Spleen (tissue), 11 donors: ENCODE results near the gene PP2D1. TPM values are rescaled to one million over a fixed set of nuclear protein-coding genes. Genes with fewer than 3 reads are reported as not detected.
A peak's percentile ranks its signal among the peaks of the same experiment; 100 is the strongest.

Source experiments
- DNase-seq: peaks from one replicate; pipeline ENCODE4 v3.0.0-alpha.2; 2020
- H3K27ac ChIP-seq, 8 donors: fragments of 200-600 bp; sonication (generic) in 7 of 8; 1 replicate in 4 of 8; 2 replicates in 4 of 8; pipeline versions ENCODE4 v1.5.0 to v1.8.0; 2016 to 2021; ENCODE audit warnings: inconsistent platforms in 4 of 8, mild to moderate bottlenecking in 4 of 8, moderate library complexity in 1 of 8
- H3K27me3 ChIP-seq, 7 donors: fragments of 200-600 bp; sonication (generic) in 6 of 7; replicated peaks in 1 of 7; 1 replicate in 4 of 7; 2 replicates in 3 of 7; pipeline versions ENCODE4 v1.5.0 to v1.8.0; 2016 to 2021; ENCODE audit warnings: inconsistent platforms in 3 of 7, mild to moderate bottlenecking in 1 of 7
- H3K36me3 ChIP-seq, 6 donors: fragments of 200-600 bp; sonication (generic) in 5 of 6; 1 replicate in 4 of 6; 2 replicates in 2 of 6; pipeline versions ENCODE4 v1.5.0 to v1.8.0; 2016 to 2021; ENCODE audit warnings: inconsistent platforms in 2 of 6
- H3K4me1 ChIP-seq, 6 donors: fragments of 200-600 bp; sonication (generic) in 5 of 6; 1 replicate in 3 of 6; 2 replicates in 3 of 6; pipeline versions ENCODE4 v1.5.0 to v1.8.0; 2016 to 2021; ENCODE audit warnings: inconsistent platforms in 3 of 6
- H3K4me3 ChIP-seq, 8 donors: fragments of 200-600 bp; sonication (generic) in 7 of 8; 1 replicate in 4 of 8; 2 replicates in 4 of 8; pipeline versions ENCODE4 v1.5.0 to v1.8.0; 2016 to 2021; ENCODE audit warnings: inconsistent platforms in 4 of 8, mild to moderate bottlenecking in 4 of 8, moderate library complexity in 2 of 8
- H3K9me3 ChIP-seq, 8 donors: fragments of 200-600 bp; sonication (generic) in 7 of 8; 1 replicate in 4 of 8; 2 replicates in 4 of 8; pipeline versions ENCODE4 v1.5.0 to v1.8.0; 2016 to 2021; ENCODE audit warnings: inconsistent platforms in 4 of 8
- POLR2A ChIP-seq, 3 donors: fragments of 450-650 bp; IDR thresholded peaks; one replicate each; pipeline ENCODE4 v1.5.1; 2017; ENCODE audit warnings: antibody characterized with exemption in 3 of 3, mild to moderate bottlenecking in 1 of 3
- POLR2AphosphoS5 ChIP-seq, 3 donors: sonication (generic); formaldehyde crosslinking; IDR thresholded peaks; one replicate each; pipeline ENCODE4 v1.5.1; 2017; ENCODE audit warnings: antibody characterized with exemption in 3 of 3
- WGBS, 5 donors: extraction: QIAGEN DNeasy Blood & Tissue Kit in 3 of 5; methylation state at CpG; one replicate each; pipeline versions ENCODE4 v1.1.5 to v1.1.7; 2013 to 2018; 5-methylcytosine and 5-hydroxymethylcytosine counted together
- intact Hi-C: fragments of 100-400 bp; cut with DNase I; formaldehyde crosslinking; loops from one replicate; pipeline ENCODE4 v1.15.0; 2023; ENCODE audit warnings: low total_unique reads
- polyA plus RNA-seq, 3 donors: library from polyadenylated mRNA; stranded (reverse); fragments of 200-250 nt; gene quantifications; one replicate each; pipeline ENCODE4 v1.2.1, GENCODE V29; 2013
- total RNA-seq, 7 donors: library from RNA; depleted of rRNA in 3 of 7; stranded (reverse); fragments of >200 nt in 3 of 7; fragmentation: NEBNext Ultra II Directional in 4 of 7; extraction: Animal tissue kit (Norgen Biotek cat#: 25700) in 4 of 7; gene quantifications; one replicate each; pipeline versions ENCODE4 v1.1.0 to v1.2.1, GENCODE V29; 2016 to 2021
- TF ChIP-seq, protein P1 (sequence below), 11 experiments: fragments of 200-600 bp in 7 of 11; fragments of 450-650 bp in 4 of 11; sonication (generic) in 4 of 11; IDR thresholded peaks in 8 of 11; conservative IDR thresholded peaks in 3 of 11; 1 replicate in 7 of 11; 2 replicates in 4 of 11; pipeline versions ENCODE4 v1.4.0 to v1.8.0; 2016 to 2021; ENCODE audit warnings: antibody characterized with exemption in 11 of 11, inconsistent platforms in 4 of 11, mild to moderate bottlenecking in 1 of 11
- donor health status: healthy with polysubstance abuse.
- donor health status: DM: no; HTN: no; CAD: no; lungs with moderate emphysema.
- donor health status: DM: no; HTN: no; CAD: no.
- donor health status: Bipolar disorder and iron deficiency.
- donor health status: healthy.
- donor health status: DM: no; HTN: no; CAD: no.
- donor health status: DM: yes; HTN: yes; CAD: no.

PP2D1 gene
- total and polyA plus RNA-seq, 10 donors: not detected

DNA sequence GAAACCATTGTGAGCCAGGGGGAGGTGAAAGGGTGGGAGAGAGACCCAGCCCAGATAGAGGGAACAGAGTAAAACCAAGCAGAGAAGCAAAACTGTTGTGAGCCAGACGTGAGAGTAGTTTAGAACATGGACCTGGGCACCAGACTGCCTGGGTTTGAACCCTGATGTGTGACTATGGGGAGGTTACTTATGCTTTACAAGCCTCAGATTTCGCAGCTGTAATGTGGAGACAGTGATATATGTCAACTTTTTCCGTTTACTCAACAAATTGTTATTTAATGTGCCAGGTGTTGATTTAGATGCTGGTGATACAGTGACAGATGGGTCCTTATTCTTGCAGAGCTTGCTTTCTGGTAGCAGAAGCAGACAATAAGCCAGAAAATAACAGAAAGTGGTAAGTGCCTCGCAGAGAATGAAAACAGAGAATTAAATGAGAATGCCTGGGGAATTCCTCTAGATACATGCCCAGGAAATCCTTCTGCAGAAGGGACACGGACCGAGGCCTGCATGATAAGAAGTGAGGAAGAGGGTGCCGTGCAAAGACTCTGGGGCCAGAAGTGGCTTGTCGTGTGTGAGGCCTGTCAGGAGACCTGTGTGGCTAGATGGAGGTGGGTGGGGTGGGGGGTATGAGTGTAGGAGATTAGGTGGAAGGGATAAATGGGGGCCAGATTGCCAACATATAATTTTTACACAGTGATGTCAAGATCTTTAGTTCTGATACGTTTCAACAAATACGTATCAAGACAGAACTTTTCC, 43.1 kb upstream of the PP2D1 start:
- Histone ChIP-seq H3K4me1 (peaks cover 33 to 95% (median 58%) of the 10 kb centered on the region in 6 donors), H3K27me3 (no peaks in the 10 kb centered on the region), H3K27ac (peak overlapping the region in 7 of 8 donors; percentile 56 to 87 (median 79)), H3K9me3 (no peaks in the 10 kb centered on the region), H3K36me3 (no peaks in the 10 kb centered on the region), H3K4me3 (peak overlapping the region in 1 of 8 donors; percentile 37)
- no peak for TF ChIP-seq POLR2AphosphoS5 (IDR thresholded peaks at IDR 0.05)
- no peak for TF ChIP-seq POLR2A (IDR thresholded peaks at IDR 0.05)
- TF ChIP-seq, protein P1, sequence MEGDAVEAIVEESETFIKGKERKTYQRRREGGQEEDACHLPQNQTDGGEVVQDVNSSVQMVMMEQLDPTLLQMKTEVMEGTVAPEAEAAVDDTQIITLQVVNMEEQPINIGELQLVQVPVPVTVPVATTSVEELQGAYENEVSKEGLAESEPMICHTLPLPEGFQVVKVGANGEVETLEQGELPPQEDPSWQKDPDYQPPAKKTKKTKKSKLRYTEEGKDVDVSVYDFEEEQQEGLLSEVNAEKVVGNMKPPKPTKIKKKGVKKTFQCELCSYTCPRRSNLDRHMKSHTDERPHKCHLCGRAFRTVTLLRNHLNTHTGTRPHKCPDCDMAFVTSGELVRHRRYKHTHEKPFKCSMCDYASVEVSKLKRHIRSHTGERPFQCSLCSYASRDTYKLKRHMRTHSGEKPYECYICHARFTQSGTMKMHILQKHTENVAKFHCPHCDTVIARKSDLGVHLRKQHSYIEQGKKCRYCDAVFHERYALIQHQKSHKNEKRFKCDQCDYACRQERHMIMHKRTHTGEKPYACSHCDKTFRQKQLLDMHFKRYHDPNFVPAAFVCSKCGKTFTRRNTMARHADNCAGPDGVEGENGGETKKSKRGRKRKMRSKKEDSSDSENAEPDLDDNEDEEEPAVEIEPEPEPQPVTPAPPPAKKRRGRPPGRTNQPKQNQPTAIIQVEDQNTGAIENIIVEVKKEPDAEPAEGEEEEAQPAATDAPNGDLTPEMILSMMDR (IDR thresholded peaks at IDR 0.05 in 8 of 11, conservative IDR thresholded peaks at IDR 0.05 in 3 of 11): no peak
- intact Hi-C loops: no loop called here
- WGBS, 5 donors: 27 to 34% (median 30%) methylated on average over 10 of the region's 10 CpGs
- DNase-seq: no peak

DNA sequence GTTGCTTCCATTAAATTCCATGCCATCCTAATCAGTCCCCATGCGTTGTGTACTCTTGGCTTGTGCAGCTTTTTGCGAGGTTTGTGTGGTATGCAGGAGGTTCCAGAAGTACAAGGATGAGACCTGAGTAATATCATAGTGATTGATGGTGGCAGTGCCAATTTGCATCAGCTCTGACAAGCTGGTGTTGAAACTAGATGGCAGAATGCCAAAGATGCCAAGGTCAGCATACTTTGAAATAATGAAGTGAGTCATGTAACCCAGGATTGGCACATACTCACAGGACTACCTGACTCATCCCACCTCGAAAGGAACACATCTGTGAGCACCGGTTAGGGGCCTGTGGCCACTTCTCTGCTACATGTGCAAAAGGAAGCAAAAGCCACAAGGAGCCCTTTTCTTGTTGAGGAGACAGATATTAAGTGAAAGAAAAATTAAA, 42.5 kb upstream of the PP2D1 start:
- H3K4me3 ChIP-seq: peak overlapping the region in 1 of 8 donors; percentile 37
- no peaks in the 10 kb centered on the region for H3K27me3 ChIP-seq
- no peaks in the 10 kb centered on the region for H3K36me3 ChIP-seq
- no peaks in the 10 kb centered on the region for H3K9me3 ChIP-seq
- H3K27ac ChIP-seq: peak overlapping the region in 7 of 8 donors; percentile 56 to 87 (median 79)
- WGBS, 5 donors: 20 to 42% (median 29%) methylated on average over 4 of the region's 4 CpGs
- intact Hi-C loops: no loop called here
- H3K4me1 ChIP-seq: peaks cover 33 to 95% (median 59%) of the 10 kb centered on the region in 6 donors
- TF ChIP-seq POLR2AphosphoS5 (IDR thresholded peaks at IDR 0.05): peak in 1 of 3 donors; percentile 90
- TF ChIP-seq, protein P1 (IDR thresholded peaks at IDR 0.05 in 8 of 11, conservative IDR thresholded peaks at IDR 0.05 in 3 of 11): no peak
- DNase-seq: peak; percentile 80

- no peak for DNase-seq
- Histone ChIP-seq H3K4me3 (no peak overlapping the region), H3K27ac (peak overlapping the region in 2 of 8 donors; percentile 8 to 87), H3K36me3 (no peaks in the 10 kb centered on the region), H3K4me1 (peaks cover 45 to 99% (median 67%) of the 10 kb centered on the region in 6 donors), H3K27me3 (no peaks in the 10 kb centered on the region), H3K9me3 (no peaks in the 10 kb centered on the region)
- TF ChIP-seq POLR2A (IDR thresholded peaks at IDR 0.05): no peak
- TF ChIP-seq, protein P1 (IDR thresholded peaks at IDR 0.05 in 8 of 11, conservative IDR thresholded peaks at IDR 0.05 in 3 of 11): no peak
- TF ChIP-seq POLR2AphosphoS5 (IDR thresholded peaks at IDR 0.05): no peak
- intact Hi-C loops: no loop called here
- WGBS, 5 donors: 71 to 91% (median 80%) methylated on average over 7 of the region's 7 CpGs
Measured at GRCh38 chr3:20052851-20053250, 40.8 kb upstream of the PP2D1 start.

DNA sequence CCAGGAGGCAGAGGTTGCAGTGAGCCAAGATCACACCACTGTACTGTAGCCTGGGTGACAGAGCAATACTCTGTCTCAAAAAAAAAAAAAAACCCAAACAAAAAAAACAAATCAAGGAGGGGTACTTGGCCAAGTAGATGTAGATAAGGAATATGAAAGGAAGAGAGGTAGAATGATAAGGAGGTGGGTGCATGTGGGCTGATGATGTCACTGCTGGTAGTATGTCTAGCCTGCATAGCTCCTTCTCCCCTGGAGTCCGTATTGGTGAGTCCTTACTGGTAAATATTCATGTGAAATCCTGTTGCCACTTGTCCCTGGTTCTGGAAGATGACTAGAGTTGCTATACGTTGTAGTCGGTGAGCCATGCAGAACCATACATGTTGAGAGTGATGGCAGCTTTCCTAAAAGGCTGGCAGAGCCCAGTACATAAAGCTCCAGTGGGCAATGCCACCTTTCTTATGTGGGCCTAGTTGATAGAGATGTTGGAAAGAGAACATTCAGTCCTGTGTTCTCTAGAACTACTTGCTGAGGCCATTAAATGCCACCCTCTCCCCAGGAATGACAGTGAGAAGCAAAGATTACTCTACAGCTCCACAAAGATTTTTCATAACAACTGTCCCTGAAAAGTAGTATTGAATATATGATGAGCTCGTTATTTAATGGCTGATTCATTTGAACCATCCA, 39.2 kb upstream of the PP2D1 start:
- Histone ChIP-seq H3K4me3 (no peak overlapping the region), H3K9me3 (no peaks in the 10 kb centered on the region), H3K4me1 (peaks cover 39 to 99% (median 66%) of the 10 kb centered on the region in 6 donors), H3K36me3 (no peaks in the 10 kb centered on the region), H3K27me3 (no peaks in the 10 kb centered on the region), H3K27ac (no peak overlapping the region)
- TF ChIP-seq POLR2A (IDR thresholded peaks at IDR 0.05): no peak
- no peak for TF ChIP-seq POLR2AphosphoS5 (IDR thresholded peaks at IDR 0.05)
- TF ChIP-seq, protein P1 (IDR thresholded peaks at IDR 0.05 in 8 of 11, conservative IDR thresholded peaks at IDR 0.05 in 3 of 11): no peak
- intact Hi-C loops: no loop called here
- 83 to 95% (median 92%) methylated on average over 4 of the region's 4 CpGs for WGBS, 5 donors
- DNase-seq: no peak
